HCT116 (cell line): ENCODE results near the gene GSTO1. TPM values are rescaled to one million over a fixed set of nuclear protein-coding genes. Genes with fewer than 3 reads are reported as not detected.

Source experiments
- microRNA counts: library from miRNA; unstranded; fragments of <30 nt; microRNA quantifications from one replicate; lab custom pipeline; 2015
- microRNA-seq: library from miRNA; unstranded; fragments of <30 nt; microRNA quantifications from one replicate; pipeline ENCODE4, GENCODE V29; 2016; ENCODE audit warnings: borderline number of aligned reads
- total RNA-seq: library from RNA; stranded (reverse); gene quantifications from one replicate; pipeline ENCODE4 v1.2.1, GENCODE V29; 2021; ENCODE audit not compliant: unreplicated experiment

Gene GSTO1
- total RNA-seq, 1 experiment from 2014 or later = 179 TPM

MicroRNA genes within 50 kb of the gene (microRNA counts, 767-probe panel; counts per million panel counts)
- not detected for microRNA hsa-miR-609 (lab: Ali Mortazavi, UCI)

Small RNA genes lying within 50 kb of the gene (microRNA-seq; reads per million reads assigned to microRNA genes)
- gene MIR4482 (not detected), gene MIR609 (not detected)

Other genes with a start within 250 kb of the GSTO1 start
- 3.5 TPM for gene COL17A1, start 169.0 kb upstream of the GSTO1 start, total RNA-seq
- 38.5 TPM for gene SFR1, start 132.7 kb upstream of the GSTO1 start, total RNA-seq
- 4.0 TPM for gene CFAP43, start 22.5 kb upstream of the GSTO1 start, total RNA-seq
- 115 TPM for gene GSTO2, start 14.3 kb downstream of the GSTO1 start, total RNA-seq
- gene ITPRIP, start 83.6 kb downstream of the GSTO1 start, total RNA-seq = 12.0 TPM
- gene CFAP58, start 98.9 kb downstream of the GSTO1 start, total RNA-seq = 0.91 TPM